Measurements from ENCODE around the gene IGFBP5. TPM values are rescaled to one million over a fixed set of nuclear protein-coding genes. Genes with fewer than 3 reads are reported as not detected.

The IGFBP5 gene
- total RNA-seq, 2 experiments from 2014 or later: not detected

GRCh38 chr2:216741223-216741593, 45.9 kb upstream of the IGFBP5 start:
- no peaks in the 10 kb centered on the region for H4K20me1 ChIP-seq (ENCODE audit: insufficient read depth, low read length)
- POLR2A ChIA-PET: no interaction called here
- H3K4me3 ChIP-seq (ENCODE audit: low read depth, low read length, poor library complexity, severe bottlenecking): no peak overlapping the region
- no peaks in the 10 kb centered on the region for H3K36me3 ChIP-seq (ENCODE audit: insufficient read depth, low read length)
- CTCF ChIA-PET (ENCODE audit: unreplicated experiment): no interaction called here
- no peaks in the 10 kb centered on the region for H3K79me2 ChIP-seq (ENCODE audit: insufficient read depth, low read depth, low read length)
- no TSS peak for BruUV-seq (replicated peaks)
- H3K9me3 ChIP-seq (ENCODE audit: low read length): no peaks in the 10 kb centered on the region
- intact Hi-C loops (cut with micrococcal nuclease; ENCODE audit: unreplicated experiment): no loop called here
- DNase-seq (ENCODE audit: low spot score): no peak
- no peaks in the 10 kb centered on the region for H3K4me1 ChIP-seq (ENCODE audit: insufficient read depth, low read length, poor library complexity, severe bottlenecking)
- no peak overlapping the region for H3K4me2 ChIP-seq (ENCODE audit: low read length)
- H3K27ac ChIP-seq (ENCODE audit: low read depth, low read length, poor library complexity, severe bottlenecking): no peak overlapping the region
- no peaks in the 10 kb centered on the region for H3K9me2 ChIP-seq (ENCODE audit: insufficient read depth, low read length)
- H2AFZ ChIP-seq (ENCODE audit: low read length): no peak overlapping the region
- TF ChIP-seq CTCF (conservative IDR thresholded peaks at IDR 0.05; ENCODE audit: low read length): no peak
- TF ChIP-seq EZH2phosphoT487 (IDR thresholded peaks at IDR 0.05; ENCODE audit: borderline replicate concordance, low read depth, low read length): no peak

GRCh38 chr2:216740557-216741222, 45.3 kb upstream of the IGFBP5 start:
- H2AFZ ChIP-seq (ENCODE audit: low read length): no peak overlapping the region
- no peak for TF ChIP-seq EZH2phosphoT487 (IDR thresholded peaks at IDR 0.05; ENCODE audit: borderline replicate concordance, low read depth, low read length)
- no peak for TF ChIP-seq CTCF (conservative IDR thresholded peaks at IDR 0.05; ENCODE audit: low read length)
- no TSS peak for BruUV-seq (replicated peaks)
- H3K27ac ChIP-seq (ENCODE audit: low read depth, low read length, poor library complexity, severe bottlenecking): no peak overlapping the region
- no peaks in the 10 kb centered on the region for H3K9me2 ChIP-seq (ENCODE audit: insufficient read depth, low read length)
- no peaks in the 10 kb centered on the region for H3K36me3 ChIP-seq (ENCODE audit: insufficient read depth, low read length)
- CTCF ChIA-PET (ENCODE audit: unreplicated experiment): no interaction called here
- no peak overlapping the region for H3K4me3 ChIP-seq (ENCODE audit: low read depth, low read length, poor library complexity, severe bottlenecking)
- no peaks in the 10 kb centered on the region for H3K79me2 ChIP-seq (ENCODE audit: insufficient read depth, low read depth, low read length)
- DNase-seq (ENCODE audit: low spot score): no peak
- no peaks in the 10 kb centered on the region for H3K4me1 ChIP-seq (ENCODE audit: insufficient read depth, low read length, poor library complexity, severe bottlenecking)
- no peaks in the 10 kb centered on the region for H3K9me3 ChIP-seq (ENCODE audit: low read length)
- H3K4me2 ChIP-seq (ENCODE audit: low read length): no peak overlapping the region
- intact Hi-C loops (cut with micrococcal nuclease; ENCODE audit: unreplicated experiment): no loop called here
- POLR2A ChIA-PET: no interaction called here
- no peaks in the 10 kb centered on the region for H4K20me1 ChIP-seq (ENCODE audit: insufficient read depth, low read length)

GRCh38 chr2:216739035-216739434, 43.7 kb upstream of the IGFBP5 start:
- H3K4me2 ChIP-seq (ENCODE audit: low read length): no peak overlapping the region
- no peaks in the 10 kb centered on the region for H3K79me2 ChIP-seq (ENCODE audit: insufficient read depth, low read depth, low read length)
- H3K9me3 ChIP-seq (ENCODE audit: low read length): no peaks in the 10 kb centered on the region
- no peaks in the 10 kb centered on the region for H4K20me1 ChIP-seq (ENCODE audit: insufficient read depth, low read length)
- POLR2A ChIA-PET: interaction anchor here (0.6 kb wide), 2 partner anchors 403 to 616 kb away, joined by 3 read pairs; no protein-coding TSS in a partner anchor
- no peaks in the 10 kb centered on the region for H3K4me1 ChIP-seq (ENCODE audit: insufficient read depth, low read length, poor library complexity, severe bottlenecking)
- CTCF ChIA-PET (ENCODE audit: unreplicated experiment): no interaction called here
- H3K36me3 ChIP-seq (ENCODE audit: insufficient read depth, low read length): no peaks in the 10 kb centered on the region
- no peak overlapping the region for H2AFZ ChIP-seq (ENCODE audit: low read length)
- H3K4me3 ChIP-seq (ENCODE audit: low read depth, low read length, poor library complexity, severe bottlenecking): no peak overlapping the region
- H3K9me2 ChIP-seq (ENCODE audit: insufficient read depth, low read length): no peaks in the 10 kb centered on the region
- no peak overlapping the region for H3K27ac ChIP-seq (ENCODE audit: low read depth, low read length, poor library complexity, severe bottlenecking)
- DNase-seq (ENCODE audit: low spot score): no peak
- BruUV-seq (replicated peaks): no TSS peak
- TF ChIP-seq CTCF (conservative IDR thresholded peaks at IDR 0.05; ENCODE audit: low read length) (no peak), EZH2phosphoT487 (IDR thresholded peaks at IDR 0.05; ENCODE audit: borderline replicate concordance, low read depth, low read length) (no peak)
- intact Hi-C loops (cut with micrococcal nuclease; ENCODE audit: unreplicated experiment): no loop called here
